Measurements from ENCODE around the gene FTSJ1.

Gene FTSJ1

GRCh38 chrX:48470833-48471118 is 5.2 kb upstream of the FTSJ1 start:
- no peak for DNase-seq (ENCODE audit: low spot score)

GRCh38 chrX:48471504-48471903 is 4.5 kb upstream of the FTSJ1 start:
- DNase-seq (ENCODE audit: low spot score): no peak

GRCh38 chrX:48472225-48472624 is 3.8 kb upstream of the FTSJ1 start:
- DNase-seq (ENCODE audit: low spot score): no peak

DNA sequence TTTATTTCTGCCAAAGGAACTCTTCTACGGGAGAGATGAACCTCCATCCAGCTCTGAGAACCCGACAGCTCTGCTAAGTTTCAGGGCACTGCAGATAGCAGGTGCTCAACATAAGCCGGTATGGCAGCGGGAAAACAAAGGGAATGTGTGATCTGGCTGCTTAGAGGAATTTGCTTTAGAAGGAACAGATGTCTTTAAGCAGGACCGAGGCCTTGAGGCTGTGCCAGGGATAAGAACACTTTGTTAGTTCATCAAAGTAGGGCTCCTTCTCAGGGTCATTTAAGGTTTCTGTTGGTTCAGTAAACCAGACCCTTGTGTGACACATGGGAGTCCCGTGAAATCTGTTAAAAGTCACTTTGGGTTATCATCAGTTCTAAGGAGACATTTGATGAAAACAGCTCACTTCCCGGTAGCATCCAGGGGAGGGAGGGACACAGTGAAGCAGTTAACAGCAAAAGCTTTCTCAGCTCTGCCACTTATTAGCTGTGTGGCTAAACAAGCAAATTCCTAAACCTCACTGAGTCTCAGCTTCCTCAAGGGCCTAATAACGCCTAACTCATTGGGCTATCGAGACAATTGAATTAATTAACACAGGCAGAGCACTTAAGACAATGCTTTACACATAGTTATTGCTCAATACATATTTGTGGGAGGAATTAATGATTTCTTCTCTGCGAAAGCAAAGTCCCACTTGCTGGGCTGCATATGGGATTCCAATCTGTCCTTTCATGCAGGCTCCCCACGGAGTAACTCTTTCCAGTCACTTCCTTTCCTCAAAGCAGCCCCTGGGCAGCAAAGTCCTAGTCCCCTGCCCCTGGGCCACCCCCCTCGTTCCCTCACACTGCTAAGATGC is 2.9 kb upstream of the FTSJ1 start:
- no peak for DNase-seq (ENCODE audit: low spot score)

GRCh38 chrX:48473704-48473990 is 2.4 kb upstream of the FTSJ1 start:
- DNase-seq (ENCODE audit: low spot score): no peak

DNA sequence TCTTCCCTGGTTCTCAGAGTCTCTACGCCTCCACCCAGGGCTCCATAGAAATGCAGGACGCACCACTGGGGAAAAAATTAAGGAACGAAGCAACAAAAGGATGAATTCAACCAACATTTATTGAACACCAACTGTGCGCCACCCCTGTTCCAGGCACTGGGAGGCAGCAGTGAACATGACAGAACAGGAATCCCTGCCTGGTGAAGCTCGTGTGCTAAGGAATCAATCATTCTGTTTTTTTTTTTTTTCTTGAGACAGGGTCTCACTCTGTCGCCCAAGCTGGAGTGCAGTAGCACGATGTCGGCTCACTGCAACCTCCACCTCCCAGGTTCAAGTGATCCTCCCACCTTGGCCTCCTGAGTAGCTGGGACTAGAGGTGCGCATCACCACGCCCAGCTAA is 1.9 kb upstream of the FTSJ1 start:
- DNase-seq (ENCODE audit: low spot score): no peak

DNA sequence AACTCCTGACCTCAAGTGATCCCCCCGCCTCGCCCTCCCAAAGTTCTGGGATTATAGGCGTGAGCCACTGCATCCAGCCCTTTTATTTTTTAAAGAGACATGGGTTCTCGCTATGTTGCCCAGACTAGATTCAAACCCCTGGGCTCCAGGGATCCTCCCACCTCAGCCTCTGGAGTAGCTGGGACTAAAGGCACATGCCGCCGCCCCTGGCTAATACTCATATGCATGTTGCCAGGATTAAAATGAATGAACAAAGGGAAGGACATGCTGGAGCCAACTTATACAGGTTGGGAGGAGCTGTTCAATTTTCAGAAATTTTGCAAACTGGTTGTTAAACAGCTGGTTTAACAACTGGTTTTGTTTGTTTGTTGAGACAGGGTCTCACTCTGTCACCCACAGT is 1.4 kb upstream of the FTSJ1 start:
- DNase-seq (ENCODE audit: low spot score): no peak

GRCh38 chrX:48475296-48475695 is 703 bp upstream of the FTSJ1 start:
- no peak for DNase-seq (ENCODE audit: low spot score)

DNA sequence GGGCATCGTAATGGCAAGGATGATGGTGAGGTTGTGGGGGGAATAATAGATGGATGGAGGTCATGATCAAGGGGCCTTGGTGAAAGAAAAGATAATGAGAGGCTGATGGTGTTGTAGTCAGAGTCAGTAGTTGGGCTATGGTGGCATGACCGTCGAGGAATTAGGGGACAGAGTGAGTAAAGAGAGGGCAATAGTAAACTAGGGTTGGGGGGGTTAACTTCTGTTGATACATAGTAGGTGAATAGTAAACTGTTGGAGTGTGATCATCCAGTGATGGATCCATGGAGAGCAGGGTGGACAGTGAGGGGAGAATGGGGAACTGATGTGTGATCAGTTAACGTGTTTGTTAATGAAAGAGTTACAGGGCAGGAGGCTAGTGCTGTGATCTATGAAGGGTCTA is 920 bp downstream of the FTSJ1 start:
- DNase-seq (ENCODE audit: low spot score): no peak

GRCh38 chrX:48477960-48478755 is 2.2 kb downstream of the FTSJ1 start:
- no peak for DNase-seq (ENCODE audit: low spot score)

DNA sequence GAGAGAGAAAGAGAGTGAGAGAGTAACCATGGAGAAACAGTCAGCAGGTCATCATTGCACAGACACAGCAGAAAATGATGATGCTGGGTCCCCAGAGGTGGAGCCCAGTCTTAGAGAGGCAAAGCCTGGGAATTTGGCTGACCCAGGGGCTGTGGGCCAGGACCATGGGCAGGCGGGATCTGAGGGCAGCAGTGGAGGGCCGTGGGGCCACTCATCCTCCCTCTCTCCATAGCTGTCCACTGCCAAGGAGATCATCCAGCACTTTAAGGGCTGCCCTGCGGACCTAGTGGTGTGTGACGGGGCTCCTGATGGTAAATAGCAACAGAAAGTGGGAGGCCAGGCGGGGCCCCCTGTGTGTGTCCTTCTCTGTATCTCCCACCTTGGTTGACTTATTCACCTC is 2.8 kb downstream of the FTSJ1 start:
- no peak for DNase-seq (ENCODE audit: low spot score)

GRCh38 chrX:48480142-48480541 is 4.1 kb downstream of the FTSJ1 start:
- no peak for DNase-seq (ENCODE audit: low spot score)

GRCh38 chrX:48480583-48480982 is 4.6 kb downstream of the FTSJ1 start:
- no peak for DNase-seq (ENCODE audit: low spot score)

DNA sequence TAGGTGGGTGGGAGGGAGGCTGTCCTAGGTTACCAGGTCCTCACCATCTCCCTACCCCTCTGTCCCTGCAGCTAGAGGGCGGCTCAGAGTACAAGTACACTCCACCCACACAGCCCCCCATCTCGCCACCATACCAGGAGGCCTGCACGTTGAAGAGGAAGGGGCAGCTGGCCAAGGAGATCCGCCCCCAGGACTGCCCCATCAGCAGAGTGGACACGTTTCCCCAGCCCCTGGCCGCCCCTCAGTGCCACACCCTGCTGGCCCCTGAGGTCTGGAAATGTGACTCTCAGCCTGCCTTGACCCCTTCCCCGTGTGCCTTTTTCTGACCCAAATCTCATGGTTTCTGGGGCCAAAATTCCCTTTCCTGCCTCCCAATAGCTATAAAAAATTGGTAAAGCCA is 6.5 kb downstream of the FTSJ1 start:
- DNase-seq (ENCODE audit: low spot score): no peak

DNA sequence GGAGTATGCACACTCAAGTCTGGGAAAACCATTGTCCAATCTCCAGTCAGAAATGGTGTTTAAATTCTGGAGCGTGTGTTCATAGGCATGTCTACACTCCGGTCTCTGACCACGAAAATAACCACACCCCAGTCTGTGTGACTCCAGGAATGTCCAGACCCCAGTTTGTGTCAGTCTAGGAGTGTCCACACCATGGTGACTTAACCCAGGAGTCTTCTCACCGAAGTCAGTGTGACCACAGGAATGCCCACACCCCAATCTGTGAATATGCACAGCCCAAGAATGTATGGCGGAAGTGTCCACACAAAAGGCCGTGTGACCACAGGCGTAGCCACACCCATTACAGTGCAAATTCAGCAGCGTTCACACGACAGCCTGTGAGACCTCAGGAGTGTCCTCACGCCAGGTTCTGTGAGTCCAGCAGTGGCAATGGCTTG is 11.4 kb downstream of the FTSJ1 start:
- DNase-seq (ENCODE audit: low spot score): no peak

GRCh38 chrX:48488034-48488433 is 12.0 kb downstream of the FTSJ1 start:
- no peak for DNase-seq (ENCODE audit: low spot score)

- DNase-seq (ENCODE audit: low spot score): no peak
Measured at GRCh38 chrX:48489296-48489695, 13.3 kb downstream of the FTSJ1 start.

GRCh38 chrX:48489892-48490291 is 13.9 kb downstream of the FTSJ1 start:
- no peak for DNase-seq (ENCODE audit: low spot score)

DNA sequence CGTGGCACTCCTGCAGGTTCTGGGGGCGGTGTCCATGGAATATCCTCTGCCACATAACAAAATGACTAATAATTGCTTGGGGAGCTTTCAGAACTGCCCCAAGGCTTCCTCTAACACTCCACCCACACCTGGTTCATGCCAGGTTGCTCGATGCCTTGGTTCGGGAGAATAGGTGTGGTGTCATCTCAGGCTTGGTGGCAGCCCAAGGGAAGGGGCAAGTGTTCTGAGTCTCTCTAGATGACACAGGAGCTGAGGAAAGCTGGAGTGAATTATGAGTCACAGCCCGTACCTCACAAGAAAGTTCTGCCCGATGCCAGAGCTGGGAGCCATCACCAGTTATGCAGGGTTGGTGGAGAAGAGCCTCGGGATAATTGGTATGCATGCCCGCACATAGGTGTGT is 14.7 kb downstream of the FTSJ1 start:
- no peak for DNase-seq (ENCODE audit: low spot score)

- DNase-seq (ENCODE audit: low spot score): no peak
Measured at GRCh38 chrX:48491809-48492208, 15.8 kb downstream of the FTSJ1 start.

DNA sequence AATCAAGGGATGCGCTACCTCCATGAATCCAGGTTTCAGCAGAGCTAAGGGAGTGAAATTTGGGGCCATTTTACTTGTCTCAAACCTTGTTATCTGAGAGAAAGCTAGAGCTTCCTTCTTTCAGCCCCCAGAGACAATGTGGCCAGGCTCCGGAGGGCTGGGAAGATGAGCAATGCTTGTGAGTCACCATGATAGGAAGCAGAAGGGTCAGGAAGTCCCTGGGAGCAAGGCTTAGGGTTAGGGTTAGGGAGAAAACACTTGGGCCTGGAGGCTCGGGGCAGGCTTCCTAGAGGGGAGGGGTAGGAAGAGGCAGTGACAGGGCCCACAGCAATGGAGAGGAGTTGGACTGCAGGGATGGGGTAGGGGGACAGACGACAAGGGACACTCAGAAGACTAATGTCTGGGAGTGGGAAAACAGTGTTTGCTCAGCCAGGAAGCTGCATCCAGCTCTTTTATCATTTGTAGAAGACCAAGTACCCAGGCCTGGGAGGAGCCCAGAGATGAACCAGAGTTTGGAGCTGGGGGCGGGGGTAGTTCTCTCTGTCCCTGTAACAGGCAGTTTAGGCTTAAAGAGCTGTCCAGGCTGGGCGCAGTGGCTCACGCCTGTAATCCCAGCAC is 16.4 kb downstream of the FTSJ1 start:
- no peak for DNase-seq (ENCODE audit: low spot score)

DNA sequence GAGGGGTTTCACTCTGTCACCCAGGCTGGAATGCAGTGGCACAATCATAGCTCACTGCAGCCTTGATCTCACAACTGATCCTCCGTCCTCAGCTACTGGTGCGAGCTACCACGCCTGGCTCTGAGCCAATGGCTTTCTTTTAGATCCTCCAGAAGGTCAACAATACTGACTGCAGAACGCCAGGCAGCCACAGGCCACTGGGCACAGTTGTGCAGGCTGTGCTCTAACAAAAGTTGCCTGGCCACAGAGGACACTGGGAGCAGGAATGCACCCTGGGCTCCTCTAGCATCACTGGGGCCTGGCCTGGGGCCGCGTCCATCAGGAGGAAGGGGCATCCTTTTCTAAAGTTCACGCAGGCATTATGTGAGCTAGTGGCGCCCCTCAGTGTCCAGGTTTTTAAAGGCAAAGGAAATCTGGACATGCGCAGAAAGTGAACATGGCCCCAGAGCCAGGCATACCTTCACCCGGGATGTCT is 17.9 kb downstream of the FTSJ1 start:
- no peak for DNase-seq (ENCODE audit: low spot score)

DNA sequence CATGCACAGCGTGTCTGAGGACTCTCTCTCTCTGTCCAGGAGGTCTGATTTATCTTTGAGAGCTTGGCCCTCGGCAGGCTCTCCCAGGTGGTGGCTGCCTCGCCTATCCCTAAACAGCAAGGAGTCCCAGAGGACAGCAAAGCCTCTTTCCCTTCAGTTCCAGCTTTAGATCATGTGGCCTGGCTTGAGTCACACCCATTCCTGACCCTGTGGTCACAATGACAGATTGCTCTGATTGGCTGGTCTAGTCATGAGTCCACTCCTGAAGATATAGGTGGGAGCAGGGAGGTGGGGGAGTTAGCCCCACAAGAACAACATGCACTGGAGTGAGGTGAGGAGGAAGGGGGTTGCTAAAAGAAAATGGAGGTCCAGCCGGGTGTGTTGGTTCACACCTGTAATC is 20.7 kb downstream of the FTSJ1 start:
- DNase-seq (ENCODE audit: low spot score): no peak

All from activated CD4-positive, alpha-beta T cell treated with anti-CD3 and anti-CD28 coated beads, Interleukin-2, Interleukin-4, amounts not matched to agents 100 ng/mL and 50 ng/mL, durations not matched to agents 16 hours and 8 hours (primary cell).